Fibroblast of lung (primary cell): ENCODE data around the gene KRT23. TPM values are rescaled to one million over a fixed set of nuclear protein-coding genes. Genes with fewer than 3 reads are reported as not detected.
A peak's percentile ranks its signal among the peaks of the same experiment; 100 is the strongest.

Experiments
- DNase-seq, 2 donors: peaks; one replicate each; pipeline versions ENCODE4 v3.0.0 to v3.0.0-alpha.2; 2010; ENCODE audit warnings: low read depth in 2 of 2
- H2AFZ ChIP-seq: 2 replicates; pipeline ENCODE4 v1.5.1; 2012; ENCODE audit warnings: low read length, control low read depth, inconsistent platforms
- H3K27ac ChIP-seq: 2 replicates; pipeline ENCODE4 v1.5.1; 2011; ENCODE audit warnings: low read length, control low read depth; ENCODE audit not compliant: insufficient read depth
- H3K27me3 ChIP-seq: 2 replicates; pipeline ENCODE4 v1.5.1; 2011; ENCODE audit warnings: mild to moderate bottlenecking, low read length; ENCODE audit not compliant: control insufficient read depth, insufficient read depth
- H3K36me3 ChIP-seq: 2 replicates; pipeline ENCODE4 v1.5.1; 2011; ENCODE audit warnings: low read length; ENCODE audit not compliant: control insufficient read depth, insufficient read depth
- H3K4me1 ChIP-seq: 2 replicates; pipeline ENCODE4 v1.5.1; 2011; ENCODE audit warnings: low read length; ENCODE audit not compliant: control insufficient read depth, insufficient read depth; ENCODE audit errors: extremely low read depth
- H3K4me2 ChIP-seq: 2 replicates; pipeline ENCODE4 v1.5.1; 2011; ENCODE audit warnings: low read length, control low read depth; ENCODE audit not compliant: insufficient read depth; ENCODE audit errors: extremely low read depth
- H3K4me3 ChIP-seq, 4 experiments: fragments of 200-600 bp in 1 of 4; sonication (generic) in 1 of 4; replicated peaks in 1 of 4; 2 replicates each; pipeline ENCODE4 v1.5.1; 2011 to 2016; ENCODE audit warnings: low read length in 4 of 4, low read depth in 3 of 4, mild to moderate bottlenecking in 3 of 4, control low read depth in 2 of 4, inconsistent platforms in 1 of 4, mixed read lengths in 1 of 4; ENCODE audit not compliant: insufficient read depth in 1 of 4; ENCODE audit errors: control extremely low read depth in 1 of 4
- H3K79me2 ChIP-seq: 2 replicates; pipeline ENCODE4 v1.5.1; 2012; ENCODE audit warnings: mild to moderate bottlenecking, low read length, inconsistent platforms; ENCODE audit not compliant: control insufficient read depth, insufficient read depth
- H3K9ac ChIP-seq: 2 replicates; pipeline ENCODE4 v1.5.1; 2011; ENCODE audit warnings: mild to moderate bottlenecking, low read length, control low read depth; ENCODE audit not compliant: insufficient read depth
- H3K9me3 ChIP-seq: 2 replicates; pipeline ENCODE4 v1.5.1; 2012; ENCODE audit warnings: low read depth, low read length; ENCODE audit not compliant: control insufficient read depth, insufficient read depth
- H4K20me1 ChIP-seq: 2 replicates; pipeline ENCODE4 v1.5.1; 2011; ENCODE audit warnings: low read length; ENCODE audit not compliant: control insufficient read depth, insufficient read depth; ENCODE audit errors: extremely low read depth
- EZH2 ChIP-seq: IDR thresholded peaks from 2 replicates; pipeline ENCODE4 v1.5.1; 2012; ENCODE audit warnings: low read length, control low read depth, mild to moderate bottlenecking; ENCODE audit errors: missing control alignments
- polyA plus RNA-seq, 2 donors: library from polyadenylated mRNA; depleted of rRNA in 1 of 2; stranded (reverse) in 1 of 2; unstranded in 1 of 2; fragments of >200 nt; gene quantifications; 2 replicates each; pipeline ENCODE4 v1.2.1, GENCODE V29; 2011 to 2012; ENCODE audit warnings: missing spikeins in 1 of 2
- total RNA-seq: library from RNA; depleted of rRNA; stranded (reverse); fragments of >200 nt; gene quantifications from 2 replicates; pipeline ENCODE4 v1.2.1, GENCODE V29; 2014
- TF ChIP-seq, protein P1 (sequence below), 2 donors: IDR thresholded peaks in 1 of 2; conservative IDR thresholded peaks in 1 of 2; 1 replicate in 1 of 2; 2 replicates in 1 of 2; pipeline ENCODE4 v1.5.1; 2011 to 2012; ENCODE audit warnings: low read length in 2 of 2, control low read depth in 1 of 2, inconsistent platforms in 1 of 2, low read depth in 1 of 2, mild to moderate bottlenecking in 1 of 2

KRT23 gene
- total and polyA plus RNA-seq, 2 donors (not counting 1 experiment from before 2014, with no cell fraction given): 0.17 TPM; not detected in 1

DNA sequence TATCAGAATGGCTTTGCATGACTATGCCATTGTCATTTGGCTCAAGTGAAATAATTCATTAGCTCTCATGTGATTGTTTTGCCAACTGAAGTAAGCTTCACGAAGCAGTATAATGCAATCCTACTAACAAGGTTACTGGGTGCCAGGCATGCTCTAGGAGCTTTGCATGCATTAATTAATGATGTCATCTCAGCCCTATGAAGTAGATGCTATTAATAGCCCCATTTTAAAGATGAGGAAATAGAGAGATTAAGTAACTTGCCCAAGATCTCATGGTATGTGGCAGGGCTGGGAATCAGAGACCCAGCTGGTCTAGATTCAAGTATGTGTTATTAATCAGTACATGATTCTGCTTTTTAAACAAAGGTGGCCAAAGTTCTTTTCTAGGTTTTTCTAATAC lies 15.2 kb upstream of the KRT23 start:
- no peak overlapping the region for H3K4me2 ChIP-seq
- H3K4me1 ChIP-seq: peaks cover 22% of the 10 kb centered on the region
- TF ChIP-seq, protein P1, sequence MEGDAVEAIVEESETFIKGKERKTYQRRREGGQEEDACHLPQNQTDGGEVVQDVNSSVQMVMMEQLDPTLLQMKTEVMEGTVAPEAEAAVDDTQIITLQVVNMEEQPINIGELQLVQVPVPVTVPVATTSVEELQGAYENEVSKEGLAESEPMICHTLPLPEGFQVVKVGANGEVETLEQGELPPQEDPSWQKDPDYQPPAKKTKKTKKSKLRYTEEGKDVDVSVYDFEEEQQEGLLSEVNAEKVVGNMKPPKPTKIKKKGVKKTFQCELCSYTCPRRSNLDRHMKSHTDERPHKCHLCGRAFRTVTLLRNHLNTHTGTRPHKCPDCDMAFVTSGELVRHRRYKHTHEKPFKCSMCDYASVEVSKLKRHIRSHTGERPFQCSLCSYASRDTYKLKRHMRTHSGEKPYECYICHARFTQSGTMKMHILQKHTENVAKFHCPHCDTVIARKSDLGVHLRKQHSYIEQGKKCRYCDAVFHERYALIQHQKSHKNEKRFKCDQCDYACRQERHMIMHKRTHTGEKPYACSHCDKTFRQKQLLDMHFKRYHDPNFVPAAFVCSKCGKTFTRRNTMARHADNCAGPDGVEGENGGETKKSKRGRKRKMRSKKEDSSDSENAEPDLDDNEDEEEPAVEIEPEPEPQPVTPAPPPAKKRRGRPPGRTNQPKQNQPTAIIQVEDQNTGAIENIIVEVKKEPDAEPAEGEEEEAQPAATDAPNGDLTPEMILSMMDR (conservative IDR thresholded peaks at IDR 0.05 in 1 of 2, IDR thresholded peaks at IDR 0.05 in 1 of 2; ENCODE audit: low read depth in 1 of 2, low read length in 2 of 2): no peak
- H3K4me3 ChIP-seq: no peak overlapping the region
- no peaks in the 10 kb centered on the region for H3K36me3 ChIP-seq
- peak; percentile 40 to 97 for DNase-seq
- H3K9ac ChIP-seq: no peak overlapping the region
- H3K27me3 ChIP-seq: no peaks in the 10 kb centered on the region
- H3K9me3 ChIP-seq: no peaks in the 10 kb centered on the region
- peak overlapping the region; percentile 70 for H3K27ac ChIP-seq
- H4K20me1 ChIP-seq: no peaks in the 10 kb centered on the region
- H2AFZ ChIP-seq: no peak overlapping the region
- no peaks in the 10 kb centered on the region for H3K79me2 ChIP-seq

DNA sequence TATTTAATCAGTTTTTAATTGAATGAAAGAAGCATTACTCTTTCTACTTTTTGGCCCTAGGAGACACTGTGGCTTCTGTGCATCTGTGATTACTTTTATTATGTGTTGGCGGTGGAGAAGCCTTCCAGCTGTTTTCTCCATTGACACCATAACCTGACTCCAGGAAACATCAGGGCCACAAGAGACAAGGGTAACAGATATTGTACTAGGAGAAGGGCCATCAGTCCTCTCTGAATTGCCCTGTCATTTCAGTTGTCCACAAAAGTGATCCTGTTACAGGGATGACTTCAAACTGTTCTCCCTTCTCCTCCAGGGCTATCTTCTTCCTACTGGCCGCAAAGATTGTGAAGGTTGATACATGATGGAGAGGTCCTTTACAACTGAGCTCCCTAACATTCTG lies 14.7 kb upstream of the KRT23 start:
- Histone ChIP-seq H3K27ac (peak overlapping the region; percentile 23), H3K4me2 (no peak overlapping the region), H3K4me1 (peaks cover 18% of the 10 kb centered on the region)

DNA sequence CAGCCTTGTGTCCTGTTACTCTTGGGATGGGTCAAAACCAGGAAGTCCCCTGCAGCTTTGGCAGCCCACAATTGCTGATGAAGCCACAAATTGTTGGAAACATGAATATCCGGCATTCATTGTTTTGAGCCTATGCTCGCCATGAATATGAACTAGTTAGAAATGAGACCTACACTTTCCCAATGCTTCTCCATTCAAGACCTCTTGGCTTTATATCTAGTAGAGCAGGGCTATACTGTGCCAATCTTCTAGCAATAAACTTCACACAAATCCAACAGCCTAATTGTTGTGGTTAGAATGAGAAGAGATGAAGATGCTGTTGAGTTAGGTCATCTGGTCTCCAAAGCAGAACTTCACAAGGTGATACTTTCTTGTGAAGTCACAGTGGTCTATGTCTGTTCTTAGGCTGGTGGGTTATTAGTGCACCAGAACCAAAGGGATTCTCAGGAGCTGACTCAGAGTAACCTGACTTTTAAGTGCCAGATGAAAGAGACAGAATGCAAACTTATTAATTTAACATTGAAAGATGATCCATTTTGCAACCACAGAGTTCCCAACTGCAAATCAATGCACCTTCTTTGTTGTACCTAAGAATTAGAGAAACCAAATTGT lies 13.7 kb upstream of the KRT23 start:
- Histone ChIP-seq H3K9ac (no peak overlapping the region), H3K36me3 (no peaks in the 10 kb centered on the region), H3K79me2 (no peaks in the 10 kb centered on the region), H3K4me2 (no peak overlapping the region), H4K20me1 (no peaks in the 10 kb centered on the region), H3K4me1 (peaks cover 14% of the 10 kb centered on the region), H3K4me3 (no peak overlapping the region), H3K27ac (no peak overlapping the region), H3K27me3 (no peaks in the 10 kb centered on the region), H2AFZ (no peak overlapping the region), H3K9me3 (no peaks in the 10 kb centered on the region)
- no peak for TF ChIP-seq EZH2
- TF ChIP-seq, protein P1 (conservative IDR thresholded peaks at IDR 0.05 in 1 of 2, IDR thresholded peaks at IDR 0.05 in 1 of 2; ENCODE audit: low read depth in 1 of 2, low read length in 2 of 2): no peak
- DNase-seq: peak in 1 of 2 donors; percentile 72

More for the DNA sequence above, 14.7 kb upstream of the KRT23 start:
- no peaks in the 10 kb centered on the region for H3K79me2 ChIP-seq
- H4K20me1 ChIP-seq: no peaks in the 10 kb centered on the region
- no peaks in the 10 kb centered on the region for H3K27me3 ChIP-seq
- H2AFZ ChIP-seq: no peak overlapping the region
- no peaks in the 10 kb centered on the region for H3K9me3 ChIP-seq
- no peak for DNase-seq
- H3K9ac ChIP-seq: no peak overlapping the region
- no peak overlapping the region for H3K4me3 ChIP-seq
- no peak for TF ChIP-seq EZH2
- TF ChIP-seq, protein P1 (conservative IDR thresholded peaks at IDR 0.05 in 1 of 2, IDR thresholded peaks at IDR 0.05 in 1 of 2; ENCODE audit: low read depth in 1 of 2, low read length in 2 of 2): no peak
- no peaks in the 10 kb centered on the region for H3K36me3 ChIP-seq
